HCT116 (cell line): ENCODE data around the gene KIF13A.

Experiments used
- ATF3 ChIP-seq: IDR thresholded peaks from 2 replicates; pipeline ENCODE4 v1.6.1; 2012
- CTCF ChIP-seq, 3 experiments: fragments of 200-600 bp in 1 of 3; sonication (generic) in 1 of 3; IDR thresholded peaks in 2 of 3; conservative IDR thresholded peaks in 1 of 3; 2 replicates each; pipeline ENCODE4 v1.5.1; 2012 to 2017; ENCODE audit warnings: low read depth in 2 of 3, low read length in 2 of 3, antibody characterized with exemption in 1 of 3, borderline replicate concordance in 1 of 3, control low read depth in 1 of 3, mild to moderate bottlenecking in 1 of 3, mixed read lengths in 1 of 3, mixed run types in 1 of 3, moderate library complexity in 1 of 3; ENCODE audit not compliant: insufficient read depth in 1 of 3
- EZH2 ChIP-seq: fragments of 200-600 bp; sonication (generic); IDR thresholded peaks from 2 replicates; pipeline ENCODE4 v1.6.1; 2017; ENCODE audit warnings: antibody characterized with exemption, mixed run types
- EZH2phosphoT487 ChIP-seq: fragments of 200-600 bp; IDR thresholded peaks from 2 replicates; pipeline ENCODE4 v1.6.1; 2018; ENCODE audit warnings: antibody characterized with exemption, borderline replicate concordance
- FOSL1 ChIP-seq: IDR thresholded peaks from 2 replicates; pipeline ENCODE4 v1.6.1; 2012; ENCODE audit warnings: low read depth
- JUND ChIP-seq: IDR thresholded peaks from 2 replicates; pipeline ENCODE4 v1.6.1; 2012
- POLR2A ChIP-seq: IDR thresholded peaks from 2 replicates; pipeline ENCODE4 v1.7.0; 2011; ENCODE audit warnings: borderline replicate concordance; ENCODE audit not compliant: insufficient read depth, insufficient read length; ENCODE audit errors: extremely low read depth
- POLR2AphosphoS5 ChIP-seq: IDR thresholded peaks from 2 replicates; pipeline ENCODE4 v1.6.1; 2011; ENCODE audit warnings: mild to moderate bottlenecking, low read depth, low read length, moderate library complexity
- SIN3A ChIP-seq: IDR thresholded peaks from 2 replicates; pipeline ENCODE4 v1.6.1; 2012; ENCODE audit warnings: low read depth
- ZNF274 ChIP-seq: fragments of 200-500 bp; sonication (Bioruptor generic); IDR thresholded peaks from 2 replicates; pipeline ENCODE4 v1.6.1; 2014; ENCODE audit warnings: mild to moderate bottlenecking, low read depth, low read length, inconsistent platforms
- TF ChIP-seq, protein P1 (sequence below): IDR thresholded peaks from 2 replicates; pipeline ENCODE4 v1.6.1; 2011; ENCODE audit warnings: mild to moderate bottlenecking, low read length, moderate library complexity; ENCODE audit not compliant: insufficient replicate concordance; ENCODE audit errors: extremely low read depth

DNA sequence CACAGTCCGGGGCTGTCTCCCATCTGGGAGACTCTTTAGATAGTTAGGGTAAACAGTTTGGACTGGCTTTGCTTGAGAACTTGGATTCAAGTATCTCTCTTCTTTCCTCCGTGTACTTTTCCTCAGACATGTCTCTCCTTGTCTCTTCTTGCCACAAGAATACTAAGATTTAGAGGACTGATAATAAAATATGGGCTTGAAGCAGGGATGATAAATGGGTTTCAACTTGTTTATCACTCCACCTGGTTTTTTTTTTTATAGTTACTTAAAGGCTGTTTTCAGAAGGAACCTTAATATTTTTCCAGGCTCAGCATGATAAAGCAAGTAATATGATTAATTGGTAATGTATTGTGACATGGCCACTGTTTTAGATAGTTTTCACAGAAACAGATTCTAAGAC, 40.9 kb upstream of the KIF13A start:
- TF ChIP-seq CTCF (IDR thresholded peaks at IDR 0.05 in 2 of 3, conservative IDR thresholded peaks at IDR 0.05 in 1 of 3; ENCODE audit: borderline replicate concordance in 1 of 3, insufficient read depth in 1 of 3, low read depth in 2 of 3, low read length in 2 of 3) (no peak), ZNF274 (no peak), JUND (no peak), POLR2AphosphoS5 (no peak), EZH2 (no peak), POLR2A (no peak), SIN3A (no peak), ATF3 (no peak), EZH2phosphoT487 (no peak), FOSL1 (no peak)
- TF ChIP-seq, protein P1, sequence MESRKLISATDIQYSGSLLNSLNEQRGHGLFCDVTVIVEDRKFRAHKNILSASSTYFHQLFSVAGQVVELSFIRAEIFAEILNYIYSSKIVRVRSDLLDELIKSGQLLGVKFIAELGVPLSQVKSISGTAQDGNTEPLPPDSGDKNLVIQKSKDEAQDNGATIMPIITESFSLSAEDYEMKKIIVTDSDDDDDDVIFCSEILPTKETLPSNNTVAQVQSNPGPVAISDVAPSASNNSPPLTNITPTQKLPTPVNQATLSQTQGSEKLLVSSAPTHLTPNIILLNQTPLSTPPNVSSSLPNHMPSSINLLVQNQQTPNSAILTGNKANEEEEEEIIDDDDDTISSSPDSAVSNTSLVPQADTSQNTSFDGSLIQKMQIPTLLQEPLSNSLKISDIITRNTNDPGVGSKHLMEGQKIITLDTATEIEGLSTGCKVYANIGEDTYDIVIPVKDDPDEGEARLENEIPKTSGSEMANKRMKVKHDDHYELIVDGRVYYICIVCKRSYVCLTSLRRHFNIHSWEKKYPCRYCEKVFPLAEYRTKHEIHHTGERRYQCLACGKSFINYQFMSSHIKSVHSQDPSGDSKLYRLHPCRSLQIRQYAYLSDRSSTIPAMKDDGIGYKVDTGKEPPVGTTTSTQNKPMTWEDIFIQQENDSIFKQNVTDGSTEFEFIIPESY, result no peak
